Measurements from ENCODE around the gene ADAMTSL3.

The ADAMTSL3 gene

GRCh38 chr15:83653639-83654378 lies at the start of gene ADAMTSL3:
ADAMTSL3 (plus strand) TSS chr15:83654123; CDS start chr15:83655762, 1,639 bp downstream.
- no peak for DNase-seq

GRCh38 chr15:83604549-83604948 lies 49.4 kb upstream of the ADAMTSL3 start:
- no peak for DNase-seq

- no peak for DNase-seq
These were observed 48.6 kb upstream of the ADAMTSL3 start for GRCh38 chr15:83605111-83605945.

GRCh38 chr15:83610132-83610531 lies 43.8 kb upstream of the ADAMTSL3 start:
- no peak for DNase-seq

GRCh38 chr15:83610901-83611685 lies 42.8 kb upstream of the ADAMTSL3 start:
- DNase-seq = no peak

GRCh38 chr15:83612226-83612625 lies 41.7 kb upstream of the ADAMTSL3 start:
- DNase-seq = no peak

GRCh38 chr15:83612898-83613635 lies 40.9 kb upstream of the ADAMTSL3 start:
- DNase-seq = no peak

GRCh38 chr15:83613714-83614113 lies 40.2 kb upstream of the ADAMTSL3 start:
- no peak for DNase-seq

GRCh38 chr15:83616840-83617239 lies 37.1 kb upstream of the ADAMTSL3 start:
- no peak for DNase-seq

- DNase-seq = no peak
These were observed 27.6 kb upstream of the ADAMTSL3 start for GRCh38 chr15:83626171-83626802.

GRCh38 chr15:83631534-83631933 lies 22.4 kb upstream of the ADAMTSL3 start:
- DNase-seq = no peak

- DNase-seq = no peak
These were observed 10.7 kb upstream of the ADAMTSL3 start for GRCh38 chr15:83643201-83643600.

- DNase-seq = no peak
These were observed 9.5 kb upstream of the ADAMTSL3 start for GRCh38 chr15:83644439-83644838.

GRCh38 chr15:83650831-83651230 lies 3.1 kb upstream of the ADAMTSL3 start:
- no peak for DNase-seq

- DNase-seq = no peak
These were observed 2.4 kb upstream of the ADAMTSL3 start for GRCh38 chr15:83651541-83651940.

- DNase-seq = no peak
These were observed 1.2 kb upstream of the ADAMTSL3 start for GRCh38 chr15:83652626-83653204.

GRCh38 chr15:83653288-83653638 lies 660 bp upstream of the ADAMTSL3 start:
- DNase-seq = no peak

- no peak for DNase-seq
These were observed 685 bp downstream of the ADAMTSL3 start for GRCh38 chr15:83654379-83655236.

- DNase-seq = no peak
These were observed 1.3 kb downstream of the ADAMTSL3 start for GRCh38 chr15:83655237-83655616.

- DNase-seq = no peak
These were observed 2.3 kb downstream of the ADAMTSL3 start for GRCh38 chr15:83656192-83656591.

Data from DMS79 treated with DMSO at 0.1 percent for 48 hours (cell line).